MV-4-11 (cell line): ENCODE data around the gene MAG.
A peak's percentile ranks its signal among the peaks of the same experiment; 100 is the strongest.
"Not testable (repeated sequence)": the region's sequence is repeated elsewhere in the genome, so short reads cannot be mapped to it uniquely, and the experiment has no call there.

ENCODE experiments used
- DNase-seq: peaks from one replicate; lab custom pipeline; 2025; lab: John Stamatoyannopoulos, UW

Gene MAG

DNA sequence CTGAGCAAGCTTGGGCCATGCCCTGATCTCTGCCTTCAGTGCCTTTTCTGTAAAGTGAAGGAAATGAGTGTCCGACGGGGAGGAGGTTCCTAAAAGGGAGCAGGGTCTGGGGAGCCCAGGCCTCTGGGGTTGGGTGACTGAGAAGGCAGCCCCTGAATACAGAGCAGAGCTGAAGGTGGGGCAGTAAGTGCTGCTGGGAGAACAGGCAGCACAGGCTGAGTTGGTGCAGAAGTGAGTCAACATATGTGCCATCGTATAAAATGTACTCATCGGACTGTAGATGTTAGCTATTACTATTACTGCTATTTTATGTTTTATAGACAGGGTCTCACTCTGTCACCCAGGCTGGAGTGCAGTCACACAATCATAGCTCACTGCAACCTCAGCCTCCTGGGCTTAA lies 10.7 kb upstream of the MAG start:
- DNase-seq, result no peak

DNA sequence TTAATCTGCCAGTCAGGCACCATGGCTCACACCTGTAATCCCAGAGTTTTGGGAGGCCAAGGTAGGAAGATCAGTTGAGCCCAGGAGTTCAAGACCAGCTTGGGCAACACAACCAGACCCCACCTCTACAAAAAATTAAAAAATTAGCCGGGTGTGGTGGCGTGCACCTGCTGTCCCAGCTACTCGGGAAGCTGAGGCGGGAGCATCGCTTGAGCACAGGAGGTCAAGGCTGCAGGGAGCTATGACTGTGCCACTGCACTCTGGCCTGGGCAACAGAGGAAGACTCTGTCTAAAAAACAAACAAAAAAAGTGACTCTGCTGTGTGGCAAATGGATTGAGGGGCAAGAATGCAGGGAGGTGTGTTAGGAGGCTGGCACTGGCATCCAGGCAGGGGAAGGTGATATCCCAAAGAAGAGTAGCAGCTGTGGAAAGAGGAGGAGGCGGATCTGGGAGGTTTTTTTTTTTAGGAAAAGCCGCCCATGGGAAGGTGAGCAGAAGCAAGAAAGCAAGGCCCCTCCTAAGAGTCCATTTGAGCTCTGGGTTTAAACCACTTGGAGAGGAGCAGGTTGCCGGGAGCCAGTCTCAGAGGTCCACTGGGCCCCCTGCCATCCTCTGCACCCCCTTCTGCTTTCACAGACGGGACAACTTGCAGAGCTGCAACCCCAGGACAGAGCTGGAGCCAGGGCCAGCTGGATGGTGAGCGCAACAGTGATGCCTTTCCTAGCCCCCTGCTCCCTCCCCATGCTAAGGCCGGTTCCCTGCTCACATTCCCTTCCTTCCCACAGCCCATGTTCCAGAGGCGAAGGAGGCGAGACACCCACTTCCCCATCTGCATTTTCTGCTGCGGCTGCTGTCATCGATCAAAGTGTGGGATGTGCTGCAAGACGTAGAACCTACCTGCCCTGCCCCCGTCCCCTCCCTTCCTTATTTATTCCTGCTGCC lies 7.5 kb upstream of the MAG start:
- DNase-seq, result no peak

DNA sequence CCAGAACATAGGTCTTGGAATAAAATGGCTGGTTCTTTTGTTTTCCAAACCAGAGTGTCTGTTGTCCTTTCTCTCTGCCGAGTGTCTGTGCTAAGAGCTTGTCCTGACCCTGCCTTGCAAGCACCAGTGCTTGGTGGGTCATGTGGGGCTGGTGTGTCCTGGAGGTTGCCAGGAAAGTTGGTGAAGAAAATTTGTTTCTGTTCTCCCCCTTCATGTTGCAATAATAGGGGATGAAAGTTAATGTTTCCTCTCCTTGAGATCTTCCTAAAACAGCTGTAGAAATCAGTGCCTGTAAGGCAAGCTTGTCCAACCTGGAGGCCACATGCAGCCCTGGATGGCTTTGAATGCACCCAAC lies 6.9 kb upstream of the MAG start:
- no peak for DNase-seq

- not testable (repeated sequence) for DNase-seq
These were observed 6.5 kb upstream of the MAG start for GRCh38 chr19:35285465-35285864.

DNA sequence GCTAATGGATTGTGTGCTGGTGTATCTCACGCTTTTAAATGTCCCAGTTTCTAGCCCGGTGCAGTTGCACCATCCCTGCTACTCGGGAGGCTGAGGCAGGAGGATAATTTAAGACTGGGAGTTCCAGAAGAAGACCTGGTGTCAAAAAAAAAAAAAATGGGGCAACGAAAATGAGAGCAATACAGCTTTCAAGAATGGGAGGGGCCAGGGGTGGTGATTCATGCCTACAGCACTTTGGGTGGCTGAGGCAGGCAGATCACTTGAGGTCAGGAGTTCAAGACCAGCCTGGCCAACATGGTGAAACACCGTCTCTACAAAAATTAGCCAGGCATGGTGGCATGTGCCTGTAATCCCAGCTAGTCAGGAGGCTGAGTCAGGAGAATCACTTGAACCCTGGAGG lies 5.9 kb upstream of the MAG start:
- DNase-seq, result peak; percentile 65

DNA sequence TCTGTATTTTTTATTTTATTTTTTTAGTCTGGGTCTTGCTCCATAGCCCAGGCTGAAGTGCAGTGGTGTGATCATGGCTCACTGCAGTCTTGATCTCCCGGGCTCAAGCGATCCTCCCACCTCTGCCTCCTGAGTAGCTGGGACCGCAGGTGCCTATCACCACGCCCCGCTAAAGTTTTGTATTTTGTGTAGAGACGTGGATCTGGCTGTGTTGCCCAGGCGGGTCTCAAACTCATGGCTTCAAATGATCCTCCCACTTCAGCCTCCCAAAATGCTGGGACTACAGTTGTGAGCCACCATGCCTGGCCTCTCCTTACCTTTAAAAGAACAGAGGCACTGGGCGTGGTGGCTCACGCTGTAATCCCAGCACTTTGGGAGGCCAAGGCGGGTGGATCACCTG lies 4.2 kb upstream of the MAG start:
- no peak for DNase-seq

- DNase-seq, result no peak
These were observed 3.6 kb upstream of the MAG start for GRCh38 chr19:35288331-35288730.

GRCh38 chr19:35288906-35289305 lies 3.1 kb upstream of the MAG start:
- DNase-seq, result no peak

GRCh38 chr19:35290381-35291127 lies 1.4 kb upstream of the MAG start:
- no peak for DNase-seq

GRCh38 chr19:35291259-35291658 lies 702 bp upstream of the MAG start:
- DNase-seq, result no peak

DNA sequence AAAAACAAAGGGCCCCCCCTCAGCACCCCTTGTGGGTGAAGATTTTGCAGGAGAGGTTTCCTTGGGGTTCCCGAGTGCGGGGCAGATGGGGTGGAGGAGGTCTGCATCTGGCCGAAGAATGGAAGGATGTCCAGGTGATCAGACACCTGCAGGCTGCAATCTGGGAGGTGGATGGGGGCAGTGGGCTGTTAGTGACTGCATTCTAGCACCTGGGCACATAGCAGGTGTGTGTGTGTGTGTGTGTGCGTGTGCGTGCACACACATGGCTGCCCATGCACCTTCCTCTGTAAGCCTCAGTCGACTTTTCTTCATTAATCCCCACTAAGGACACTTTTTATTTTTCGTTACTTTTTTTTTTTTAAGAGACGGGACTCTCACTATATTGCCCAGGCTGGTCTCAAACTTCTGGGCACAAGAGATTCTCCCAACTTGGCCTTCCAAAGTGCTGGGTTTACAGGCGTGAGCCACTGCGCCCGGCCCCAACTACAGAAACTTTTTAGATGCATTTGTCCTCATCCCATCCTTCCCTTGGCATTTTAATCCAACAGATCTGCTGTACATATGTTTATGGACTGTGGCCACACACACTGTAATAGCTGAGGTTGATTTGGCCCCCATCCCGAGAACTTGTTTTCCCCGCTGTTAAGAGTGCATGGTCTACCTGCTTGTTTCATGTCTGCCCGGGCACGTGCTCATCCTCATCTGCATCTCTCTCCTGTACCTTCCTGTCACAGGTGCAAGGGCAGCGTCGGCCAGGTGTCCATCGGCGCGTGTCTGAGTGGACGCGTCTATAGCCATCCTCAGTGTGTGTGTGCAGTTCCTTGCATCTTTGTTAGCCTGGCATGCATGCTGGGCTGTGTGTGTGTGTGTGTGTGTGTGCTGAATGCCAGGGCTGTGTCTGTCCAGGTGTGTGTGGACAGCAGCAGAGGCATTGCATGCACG lies 731 bp downstream of the MAG start:
- DNase-seq, result no peak

GRCh38 chr19:35293363-35293739 lies 1.4 kb downstream of the MAG start:
- no peak for DNase-seq

- DNase-seq, result no peak
These were observed 1.8 kb downstream of the MAG start for GRCh38 chr19:35293808-35294207.

- DNase-seq, result no peak
These were observed 2.4 kb downstream of the MAG start for GRCh38 chr19:35294328-35294727.

DNA sequence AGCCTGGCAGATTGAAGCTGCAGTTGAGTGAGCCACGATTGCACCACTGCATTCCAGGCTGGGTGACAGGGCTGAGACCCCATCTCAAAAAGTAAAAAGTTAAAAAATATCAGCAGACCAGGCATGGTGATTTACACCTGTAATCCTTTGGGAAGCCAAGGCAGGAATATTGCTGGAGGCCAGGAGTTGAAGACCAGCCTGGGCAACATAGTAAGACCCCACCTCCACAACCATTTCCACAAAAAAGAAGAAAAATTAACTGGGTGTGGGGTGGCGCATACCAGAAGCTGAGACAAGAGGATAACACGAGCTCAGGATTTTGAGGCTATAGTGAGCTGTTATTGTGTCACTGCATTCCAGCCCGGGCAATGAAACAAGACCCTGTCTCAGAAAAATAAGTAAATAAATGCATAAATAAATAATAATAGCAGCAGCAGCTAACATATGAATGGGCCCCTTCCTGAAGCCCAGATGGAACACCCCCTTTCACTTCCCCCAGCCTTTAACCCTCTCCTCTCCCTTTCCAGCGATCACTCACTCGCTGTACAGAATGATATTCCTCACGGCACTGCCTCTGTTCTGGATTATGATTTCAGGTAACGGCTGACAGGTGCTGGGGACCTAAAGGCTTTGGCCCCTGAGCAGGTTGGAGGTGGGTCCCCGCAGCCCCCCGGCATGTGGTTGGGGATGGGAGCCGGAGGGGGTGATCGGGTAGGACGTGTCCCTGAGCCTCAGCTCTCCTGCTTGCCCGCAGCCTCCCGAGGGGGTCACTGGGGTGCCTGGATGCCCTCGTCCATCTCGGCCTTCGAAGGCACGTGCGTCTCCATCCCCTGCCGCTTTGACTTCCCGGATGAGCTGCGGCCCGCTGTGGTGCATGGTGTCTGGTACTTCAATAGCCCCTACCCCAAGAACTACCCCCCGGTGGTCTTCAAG lies 3.2 kb downstream of the MAG start:
- DNase-seq, result no peak

- DNase-seq, result no peak
These were observed 4.0 kb downstream of the MAG start for GRCh38 chr19:35295792-35296462.

GRCh38 chr19:35296644-35297514 lies 4.9 kb downstream of the MAG start:
- DNase-seq, result no peak

DNA sequence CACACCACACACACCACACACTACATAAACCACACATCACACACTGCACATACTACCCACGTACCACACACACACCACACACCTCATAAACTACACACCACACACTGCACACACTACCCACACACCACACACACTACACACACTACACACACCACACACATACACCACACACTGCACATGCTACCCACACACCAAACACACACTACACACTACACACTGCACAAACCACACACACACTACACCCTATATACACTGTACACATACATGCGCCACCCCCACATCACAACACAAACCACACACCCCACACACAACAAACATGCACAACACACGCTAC lies 5.5 kb downstream of the MAG start:
- no peak for DNase-seq

DNA sequence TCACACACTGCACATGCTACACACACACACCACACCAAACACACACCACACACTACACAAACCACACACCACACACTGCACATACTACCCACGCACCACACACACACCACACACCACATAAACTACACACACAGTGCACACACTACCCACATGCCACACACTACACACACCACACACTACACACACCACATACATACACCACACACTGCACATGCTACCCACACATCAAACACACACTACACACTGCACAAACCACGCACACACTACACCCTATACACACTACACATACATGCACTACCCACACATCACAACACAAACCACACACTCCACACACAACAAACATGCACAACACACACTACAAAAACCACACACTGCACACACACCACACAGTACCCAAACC lies 6.0 kb downstream of the MAG start:
- no peak for DNase-seq

- DNase-seq, result no peak
These were observed 6.6 kb downstream of the MAG start for GRCh38 chr19:35298561-35298972.
